HG03442 (cell line): ENCODE data around the gene GALNT1.
"Not testable (repeated sequence)": the region's sequence is repeated elsewhere in the genome, so short reads cannot be mapped to it uniquely, and the experiment has no call there.

ENCODE experiments used
- ATAC-seq: cut with Tn5 transposase; IDR thresholded peaks from one replicate; pipeline ENCODE4 v1.9.1; 2021; ENCODE audit warnings: mild to moderate bottlenecking, moderate library complexity; ENCODE audit not compliant: unreplicated experiment

The GALNT1 gene

GRCh38 chr18:35581546-35581897 lies at the start of gene GALNT1:
Gene GALNT1 (plus strand): TSS chr18:35581740. CDS start chr18:35654663, 72,923 bp downstream.
- ATAC-seq = no peak

DNA sequence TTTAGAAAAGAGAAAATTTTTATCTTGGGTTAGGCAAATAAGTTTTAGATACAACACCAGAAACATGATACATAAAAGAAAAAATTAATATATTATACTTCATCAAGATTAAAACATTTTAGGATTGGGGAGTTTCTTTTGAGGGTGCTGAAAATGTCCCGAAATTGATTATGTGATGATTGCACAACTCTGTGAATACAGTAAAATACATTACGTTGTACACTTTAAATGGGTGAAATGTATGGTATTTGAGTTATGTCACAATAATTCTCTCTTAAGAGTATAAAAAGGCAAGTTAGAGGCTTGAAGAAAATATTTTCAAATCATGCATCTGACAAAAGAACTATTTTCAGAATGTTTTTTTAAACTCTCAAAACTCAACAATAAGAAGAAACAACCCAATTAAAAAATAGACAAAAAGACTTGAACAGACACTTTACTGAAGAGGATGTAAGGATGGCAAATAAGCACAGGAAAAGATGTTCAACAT lies 47.6 kb upstream of the GALNT1 start:
- no peak for ATAC-seq

DNA sequence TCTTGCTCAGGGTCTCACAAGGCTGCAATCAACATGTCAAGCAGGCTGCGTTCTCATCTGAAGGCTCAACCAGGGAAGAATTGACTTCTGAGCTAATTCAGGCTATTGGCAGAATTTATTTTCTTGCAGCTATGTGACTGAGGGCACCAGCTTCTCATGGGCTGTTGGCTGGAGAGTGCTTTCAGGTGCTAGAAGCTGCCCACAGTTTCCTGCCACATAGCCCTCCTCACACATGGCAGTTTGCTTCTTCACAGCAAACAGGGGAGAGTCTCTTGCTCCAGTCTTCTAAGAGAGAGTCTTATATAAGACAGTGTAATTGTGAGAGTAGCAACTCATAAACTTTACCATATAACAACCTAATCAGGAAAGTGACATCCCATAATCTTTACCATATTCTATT lies 46.2 kb upstream of the GALNT1 start:
- no peak for ATAC-seq

DNA sequence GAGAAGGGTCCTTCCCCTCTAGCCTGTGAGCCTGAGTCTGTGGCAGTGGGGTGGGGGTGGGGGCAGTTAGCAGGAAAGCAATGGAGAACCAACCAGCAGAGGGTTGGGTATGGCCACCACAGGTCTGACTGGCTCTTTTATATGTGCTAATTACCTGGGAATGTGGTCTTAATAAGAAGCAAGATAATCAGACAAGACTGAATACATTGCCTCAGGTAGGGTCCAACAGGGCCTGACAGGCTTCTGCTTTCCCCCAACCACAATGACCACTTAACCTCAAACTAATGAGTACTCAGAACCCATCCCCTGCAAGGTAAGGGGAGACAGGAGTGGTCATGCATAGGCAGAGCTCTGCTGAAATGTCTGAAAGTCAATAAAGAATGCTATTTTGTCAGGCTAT lies 39.2 kb upstream of the GALNT1 start:
- ATAC-seq = no peak

GRCh38 chr18:35547008-35547605 lies 34.4 kb upstream of the GALNT1 start:
- ATAC-seq = no peak

GRCh38 chr18:35549564-35549963 lies 32.0 kb upstream of the GALNT1 start:
- ATAC-seq = no peak

GRCh38 chr18:35553300-35553699 lies 28.2 kb upstream of the GALNT1 start:
- ATAC-seq = no peak

GRCh38 chr18:35555538-35555937 lies 26.0 kb upstream of the GALNT1 start:
- ATAC-seq = not testable (repeated sequence)

DNA sequence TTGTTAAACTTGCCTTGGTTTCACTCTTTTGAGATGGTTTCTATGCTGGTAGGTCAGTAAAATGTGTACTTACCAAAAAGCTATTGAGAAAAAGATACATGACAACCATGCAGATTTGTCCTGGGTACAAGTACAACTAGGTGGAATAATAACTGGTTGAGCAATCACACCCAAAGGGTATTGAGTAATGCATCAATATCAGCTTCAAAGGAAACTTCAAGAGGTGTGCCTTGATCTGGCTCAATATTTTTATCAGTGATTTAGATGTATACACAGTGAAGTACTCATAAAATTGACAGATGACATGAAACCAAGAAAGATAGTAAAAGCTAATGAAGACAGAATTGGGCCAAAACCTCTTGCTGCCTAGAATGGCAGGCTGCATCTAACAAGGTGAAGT lies 21.7 kb upstream of the GALNT1 start:
- no peak for ATAC-seq

GRCh38 chr18:35564795-35565453 lies 16.6 kb upstream of the GALNT1 start:
- ATAC-seq = peak; percentile 74

GRCh38 chr18:35566019-35566418 lies 15.5 kb upstream of the GALNT1 start:
- ATAC-seq = no peak

DNA sequence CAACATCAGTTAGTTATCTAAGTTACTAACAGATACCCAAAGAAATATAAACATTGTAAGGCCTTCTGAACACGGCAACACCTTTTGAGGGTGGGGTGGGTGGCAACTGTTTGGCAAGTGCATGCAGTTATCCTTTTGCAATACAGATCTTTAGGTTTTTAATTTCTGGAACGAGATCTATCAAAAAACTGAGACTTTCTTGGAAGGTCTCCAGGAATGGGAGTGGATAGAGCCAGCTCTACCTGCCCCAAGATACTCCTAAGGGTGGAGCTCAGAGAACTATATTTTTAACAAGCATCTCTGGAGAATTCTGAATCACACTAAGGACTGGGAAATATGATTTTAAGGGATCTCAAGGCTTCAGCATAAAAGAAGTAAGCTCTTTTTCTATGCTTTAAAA lies 11.4 kb upstream of the GALNT1 start:
- ATAC-seq = no peak

DNA sequence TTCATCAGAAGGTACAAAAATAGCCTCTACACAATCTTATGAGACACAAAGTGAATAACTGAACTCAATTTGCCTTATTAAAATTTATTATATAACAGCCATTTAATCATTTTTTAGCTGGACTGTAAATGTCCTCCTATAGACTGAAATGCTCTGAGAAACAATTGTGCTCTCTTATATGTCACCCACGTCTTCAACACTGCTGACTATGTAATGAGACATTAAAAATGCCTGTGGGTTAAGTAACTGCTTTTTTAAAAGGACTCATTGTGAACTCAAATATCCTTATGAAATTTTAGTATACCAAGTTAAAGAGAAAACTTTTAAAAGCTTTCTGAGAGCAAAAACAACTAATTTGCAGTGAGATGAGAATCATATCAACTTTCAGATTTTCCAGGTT lies 10.4 kb upstream of the GALNT1 start:
- no peak for ATAC-seq

DNA sequence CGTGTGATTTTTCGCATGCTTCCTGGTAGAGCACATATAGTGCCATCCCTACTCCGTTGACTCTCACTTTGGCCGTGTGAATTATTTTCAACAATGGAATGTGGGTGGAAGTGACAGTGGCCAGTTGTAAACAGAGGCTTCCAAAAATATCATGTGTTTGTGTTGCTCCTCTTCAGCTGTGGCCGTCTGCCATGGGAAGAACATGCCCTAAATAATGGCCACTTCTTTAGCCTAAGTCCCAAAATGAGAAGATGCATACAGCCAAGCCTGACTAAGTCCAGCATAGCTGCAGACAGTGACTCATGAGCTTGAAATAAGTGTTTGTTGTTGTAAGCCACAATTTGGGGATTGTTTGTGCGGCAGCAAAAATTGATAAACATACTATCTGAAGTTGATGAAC lies 8.9 kb upstream of the GALNT1 start:
- no peak for ATAC-seq

- ATAC-seq = peak; percentile 37
Measured at GRCh38 chr18:35573531-35573930, 8.0 kb upstream of the GALNT1 start.

- ATAC-seq = not testable (repeated sequence)
Measured at GRCh38 chr18:35576240-35576845, 5.2 kb upstream of the GALNT1 start.

- peak; percentile 41 for ATAC-seq
Measured at GRCh38 chr18:35577045-35577848, 4.3 kb upstream of the GALNT1 start.

- ATAC-seq = no peak
Measured at GRCh38 chr18:35578481-35578880, 3.1 kb upstream of the GALNT1 start.

GRCh38 chr18:35578936-35579335 lies 2.6 kb upstream of the GALNT1 start:
- no peak for ATAC-seq

DNA sequence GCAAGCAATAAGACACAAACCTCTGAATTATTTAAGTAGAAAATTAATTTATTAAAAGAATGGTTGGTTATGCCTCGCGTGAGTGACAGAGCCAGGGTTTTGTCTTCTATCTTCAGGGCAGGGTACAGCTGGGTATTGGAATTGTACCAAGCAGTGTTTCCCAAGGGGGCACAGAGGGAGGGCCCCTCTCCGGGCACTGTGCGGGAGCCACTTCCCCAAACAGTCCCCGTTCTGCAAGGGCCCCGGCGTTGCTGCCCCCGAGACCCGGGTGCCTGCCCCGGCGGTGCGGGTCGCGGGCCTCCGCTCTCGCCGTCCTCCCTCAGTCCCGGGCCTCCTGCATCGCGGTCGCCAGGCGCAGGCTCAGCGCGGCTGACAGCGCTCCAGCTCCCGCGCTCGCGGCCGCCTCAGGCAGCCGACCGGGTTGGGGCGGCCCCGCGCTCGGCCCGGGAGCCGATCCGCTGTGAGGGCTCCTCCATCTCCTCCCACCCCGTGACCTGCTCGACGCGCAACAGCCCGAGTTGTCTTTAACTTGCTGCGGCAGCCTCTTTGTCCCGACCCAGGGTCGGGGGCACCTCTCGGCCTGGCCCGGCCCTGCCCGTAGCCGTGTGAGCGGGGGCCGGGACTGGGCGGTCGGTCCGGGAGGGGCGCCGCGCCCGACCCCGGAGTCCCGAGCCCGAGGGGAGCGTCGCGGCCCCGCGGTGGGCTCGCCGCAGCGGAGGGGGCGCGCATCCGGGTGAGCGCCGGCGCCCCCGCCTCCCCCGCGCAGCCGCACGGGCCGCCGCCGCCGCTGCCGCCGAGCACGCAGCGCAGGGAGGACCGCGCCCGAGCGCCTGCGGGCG lies 620 bp upstream of the GALNT1 start:
- ATAC-seq = peak; percentile 40
